IMR-90 (cell line): ENCODE measurements around the gene PAFAH1B2.

Experiments
- CEBPB ChIP-seq: IDR thresholded peaks from 2 replicates; pipeline ENCODE4 v1.6.1; 2012; ENCODE audit warnings: low read depth, low read length, improper control_type of control experiment
- CTCF ChIP-seq: conservative IDR thresholded peaks from 2 replicates; pipeline ENCODE4 v1.5.1; 2012; ENCODE audit warnings: mild to moderate bottlenecking, low read depth, low read length, improper control_type of control experiment
- ELK1 ChIP-seq: fragments of 150-350 bp; IDR thresholded peaks from 2 replicates; pipeline ENCODE4 v1.6.1; 2016; ENCODE audit warnings: low read depth, mild to moderate bottlenecking, low read length, moderate library complexity, borderline replicate concordance
- FOS ChIP-seq: fragments of 150-350 bp; IDR thresholded peaks from 2 replicates; pipeline ENCODE4 v1.6.1; 2016; ENCODE audit warnings: low read depth, low read length
- POLR2A ChIP-seq: IDR thresholded peaks from 2 replicates; pipeline ENCODE4 v1.6.1; 2012; ENCODE audit warnings: mild to moderate bottlenecking, low read depth, low read length
- TF ChIP-seq, protein P1 (sequence below): fragments of 150-350 bp; IDR thresholded peaks from 2 replicates; pipeline ENCODE4 v1.6.1; 2017; ENCODE audit warnings: mild to moderate bottlenecking, antibody characterized with exemption, low read length, low read depth

DNA sequence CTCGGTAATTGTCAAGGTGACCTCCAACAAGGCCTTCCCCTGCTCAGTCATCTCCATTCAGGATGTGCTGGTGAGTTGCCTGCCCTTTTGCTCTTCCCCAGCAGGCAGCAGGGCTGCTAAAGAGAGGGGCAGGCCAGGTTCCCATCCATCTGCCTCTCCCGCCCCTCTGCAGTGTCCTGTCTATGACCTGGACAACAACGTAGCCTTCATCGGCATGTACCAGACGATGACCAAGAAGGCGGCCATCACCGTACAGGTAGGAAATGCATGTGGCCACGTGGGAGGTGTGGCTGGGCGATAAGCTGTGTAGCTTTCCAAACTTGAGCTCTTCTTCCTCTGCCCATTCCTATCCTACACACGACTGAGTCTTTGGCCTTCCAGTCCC is 38.5 kb downstream of the PAFAH1B2 start:
- TF ChIP-seq POLR2A (no peak), CTCF (no peak), ELK1 (no peak), CEBPB (no peak), FOS (no peak)
- TF ChIP-seq, protein P1, sequence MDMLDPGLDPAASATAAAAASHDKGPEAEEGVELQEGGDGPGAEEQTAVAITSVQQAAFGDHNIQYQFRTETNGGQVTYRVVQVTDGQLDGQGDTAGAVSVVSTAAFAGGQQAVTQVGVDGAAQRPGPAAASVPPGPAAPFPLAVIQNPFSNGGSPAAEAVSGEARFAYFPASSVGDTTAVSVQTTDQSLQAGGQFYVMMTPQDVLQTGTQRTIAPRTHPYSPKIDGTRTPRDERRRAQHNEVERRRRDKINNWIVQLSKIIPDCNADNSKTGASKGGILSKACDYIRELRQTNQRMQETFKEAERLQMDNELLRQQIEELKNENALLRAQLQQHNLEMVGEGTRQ = no peak
